H9 (cell line): ENCODE measurements around the gene ZNF783. TPM values are rescaled to one million over a fixed set of nuclear protein-coding genes. Genes with fewer than 3 reads are reported as not detected.
"Not testable (repeated sequence)": the region's sequence is repeated elsewhere in the genome, so short reads cannot be mapped to it uniquely, and the experiment has no call there.

ENCODE experiments used
- DNase-seq: peaks from one replicate; pipeline ENCODE4 v3.0.0-alpha.2; 2017
- H2AFZ ChIP-seq: one replicate; pipeline ENCODE4 v1.6.1; 2013; ENCODE audit warnings: mild to moderate bottlenecking, low read length, control low read depth, moderate library complexity
- H2AK5ac ChIP-seq: 2 replicates; pipeline ENCODE4 v1.6.1; 2013; ENCODE audit warnings: low read length, control low read depth, mixed read lengths; ENCODE audit not compliant: insufficient read length
- H2BK120ac ChIP-seq: one replicate; pipeline ENCODE4 v1.6.1; 2013; ENCODE audit warnings: low read depth, mild to moderate bottlenecking, low read length, control low read depth, inconsistent platforms; ENCODE audit not compliant: poor library complexity, severe bottlenecking
- H2BK12ac ChIP-seq: 2 replicates; pipeline ENCODE4 v1.6.1; 2013; ENCODE audit warnings: low read length, control low read depth, mixed read lengths, low read depth; ENCODE audit not compliant: insufficient read length
- H2BK15ac ChIP-seq: 2 replicates; pipeline ENCODE4 v1.6.1; 2013; ENCODE audit warnings: low read depth, low read length, control low read depth
- H2BK20ac ChIP-seq: one replicate; pipeline ENCODE4 v1.6.1; 2013; ENCODE audit warnings: low read depth, mild to moderate bottlenecking, low read length, control low read depth, inconsistent platforms; ENCODE audit not compliant: poor library complexity, severe bottlenecking
- H2BK5ac ChIP-seq: 2 replicates; pipeline ENCODE4 v1.6.1; 2013; ENCODE audit warnings: low read length, control low read depth, mixed read lengths; ENCODE audit not compliant: insufficient read length
- H3K14ac ChIP-seq: 2 replicates; pipeline ENCODE4 v1.6.1; 2013; ENCODE audit warnings: low read length, control low read depth; ENCODE audit not compliant: insufficient read depth
- H3K18ac ChIP-seq: 2 replicates; pipeline ENCODE4 v1.6.1; 2013; ENCODE audit warnings: low read depth, mild to moderate bottlenecking, mixed read lengths, low read length, control low read depth; ENCODE audit not compliant: insufficient read length
- H3K23ac ChIP-seq: 2 replicates; pipeline ENCODE4 v1.6.1; 2013; ENCODE audit warnings: low read length, control low read depth, mixed read lengths, low read depth; ENCODE audit not compliant: insufficient read length
- H3K23me2 ChIP-seq: 2 replicates; pipeline ENCODE4 v1.6.1; 2013; ENCODE audit warnings: low read depth, mild to moderate bottlenecking, mixed read lengths, low read length, control low read depth; ENCODE audit not compliant: insufficient read length, poor library complexity, severe bottlenecking
- H3K27ac ChIP-seq: 2 replicates; pipeline ENCODE4 v1.5.1; 2013; ENCODE audit warnings: low read length, control low read depth, mixed read lengths, low read depth; ENCODE audit not compliant: insufficient read length
- H3K27me3 ChIP-seq: 2 replicates; pipeline ENCODE4 v1.6.1; 2013; ENCODE audit warnings: low read length, control low read depth, inconsistent platforms; ENCODE audit not compliant: insufficient read depth
- H3K4ac ChIP-seq: 2 replicates; pipeline ENCODE4 v1.6.1; 2013; ENCODE audit warnings: low read depth, mild to moderate bottlenecking, control low read depth, inconsistent platforms, low read length, moderate library complexity
- H3K4me1 ChIP-seq: 2 replicates; pipeline ENCODE4 v1.6.1; 2013; ENCODE audit warnings: low read length, control low read depth, inconsistent platforms; ENCODE audit not compliant: insufficient read depth
- H3K4me2 ChIP-seq: 2 replicates; pipeline ENCODE4 v1.6.1; 2013; ENCODE audit warnings: low read length, control low read depth, mixed read lengths; ENCODE audit not compliant: insufficient read length, insufficient read depth
- H3K56ac ChIP-seq: 2 replicates; pipeline ENCODE4 v1.6.1; 2013; ENCODE audit warnings: low read depth, mild to moderate bottlenecking, mixed read lengths, low read length, control low read depth; ENCODE audit not compliant: insufficient read length
- H3K79me1 ChIP-seq: 2 replicates; pipeline ENCODE4 v1.6.1; 2013; ENCODE audit warnings: low read depth, mild to moderate bottlenecking, moderate library complexity, low read length, control low read depth, inconsistent platforms; ENCODE audit not compliant: insufficient read depth, poor library complexity, severe bottlenecking
- H3K79me2 ChIP-seq: 2 replicates; pipeline ENCODE4 v1.6.1; 2013; ENCODE audit warnings: low read length, control low read depth, inconsistent platforms; ENCODE audit not compliant: insufficient read depth
- H3K9ac ChIP-seq: 2 replicates; pipeline ENCODE4 v1.6.1; 2013; ENCODE audit warnings: low read length, control low read depth, mixed read lengths; ENCODE audit not compliant: insufficient read length; ENCODE audit errors: extremely low read depth
- H3K9me3 ChIP-seq: one replicate; pipeline ENCODE4 v1.6.1; 2013; ENCODE audit warnings: low read depth, low read length, inconsistent platforms; ENCODE audit not compliant: control insufficient read depth
- H3T11ph ChIP-seq: one replicate; pipeline ENCODE4 v1.6.1; 2013; ENCODE audit warnings: mild to moderate bottlenecking, low read length, control low read depth, inconsistent platforms
- H4K20me1 ChIP-seq: one replicate; pipeline ENCODE4 v1.6.1; 2013; ENCODE audit not compliant: control insufficient read depth, insufficient read length, insufficient read depth
- H4K5ac ChIP-seq: 2 replicates; pipeline ENCODE4 v1.6.1; 2013; ENCODE audit warnings: low read depth, mild to moderate bottlenecking, mixed read lengths, low read length, control low read depth; ENCODE audit not compliant: insufficient read length
- H4K8ac ChIP-seq: replicated peaks from 2 replicates; pipeline ENCODE4 v1.6.1; 2013; ENCODE audit warnings: low read length, control low read depth, mixed read lengths, low read depth; ENCODE audit not compliant: insufficient read length
- H4K91ac ChIP-seq: 2 replicates; pipeline ENCODE4 v1.6.1; 2013; ENCODE audit warnings: low read depth, mild to moderate bottlenecking, moderate library complexity, mixed read lengths, low read length, control low read depth; ENCODE audit not compliant: insufficient read length
- H3K27ac Mint-ChIP-seq, 3 experiments: 2 replicates in 2 of 3; 3 replicates in 1 of 3; pipeline ENCODE4 v1.8.0; 2020 to 2021; ENCODE audit warnings: mixed read lengths in 3 of 3, mild to moderate bottlenecking in 1 of 3, moderate library complexity in 1 of 3
- H3K27me3 Mint-ChIP-seq: 2 replicates; pipeline ENCODE4 v1.8.0; 2021; ENCODE audit warnings: low read depth, mild to moderate bottlenecking, moderate library complexity, mixed read lengths
- H3K36me3 Mint-ChIP-seq, 3 experiments: 2 replicates in 2 of 3; 3 replicates in 1 of 3; pipeline ENCODE4 v1.8.0; 2020 to 2021; ENCODE audit warnings: low read depth in 3 of 3, mixed read lengths in 3 of 3; ENCODE audit not compliant: insufficient read depth in 1 of 3
- H3K4me1 Mint-ChIP-seq, 2 experiments: 2 replicates each; pipeline ENCODE4 v1.8.0; 2020; ENCODE audit warnings: mixed read lengths in 2 of 2
- H3K4me3 Mint-ChIP-seq, 2 experiments: 2 replicates in 1 of 2; 3 replicates in 1 of 2; pipeline ENCODE4 v1.8.0; 2020 to 2021; ENCODE audit warnings: mild to moderate bottlenecking in 2 of 2, mixed read lengths in 2 of 2, moderate library complexity in 1 of 2
- H3K9me3 Mint-ChIP-seq, 2 experiments: 2 replicates in 1 of 2; 3 replicates in 1 of 2; pipeline ENCODE4 v1.8.0; 2020; ENCODE audit warnings: mild to moderate bottlenecking in 2 of 2, mixed read lengths in 2 of 2, moderate library complexity in 1 of 2
- CTCF ChIP-seq: fragments of 200-600 bp; sonication (generic); conservative IDR thresholded peaks from 3 replicates; pipeline ENCODE4 v1.8.0; 2021; ENCODE audit warnings: antibody characterized with exemption, mild to moderate bottlenecking
- WGBS: extraction: QIAGEN DNeasy Blood & Tissue Kit; methylation state at CpG from one replicate; pipeline ENCODE4 v1.1.7; 2013; ENCODE audit warnings: missing lambda C conversion rate, low lambda C conversion rate, mixed read lengths; ENCODE audit not compliant: insufficient read length; ENCODE audit errors: extremely low coverage; 5-methylcytosine and 5-hydroxymethylcytosine counted together
- total RNA-seq: library from RNA; stranded (reverse); gene quantifications from 2 replicates; pipeline ENCODE4 v1.2.1, GENCODE V29; 2021

The ZNF783 gene
- total RNA-seq, 1 experiment from 2014 or later, result 13.6 TPM

- H3K9me3 Mint-ChIP-seq, result no peaks in the 10 kb centered on the region
- H2BK20ac ChIP-seq, result no peak overlapping the region
- H3K36me3 Mint-ChIP-seq, result peaks cover 6 to 33% (median 30%) of the 10 kb centered on the region in 3 experiments; a peak in 6 of 7 replicates
- H4K91ac ChIP-seq, result no peak overlapping the region
- no peak overlapping the region for H3K18ac ChIP-seq
- H3K9me3 ChIP-seq, result no peaks in the 10 kb centered on the region
- no peaks in the 10 kb centered on the region for H3K23me2 ChIP-seq
- no peak for DNase-seq
- no peak overlapping the region for H3K27ac ChIP-seq
- H3K23ac ChIP-seq, result no peak overlapping the region
- no peaks in the 10 kb centered on the region for H4K20me1 ChIP-seq
- WGBS, result no CpG with 5 or more reads among the region's 22 CpGs
- H2AFZ ChIP-seq, result no peak overlapping the region
- no peak overlapping the region for H4K5ac ChIP-seq
- no peak overlapping the region for H2BK12ac ChIP-seq
- no peaks in the 10 kb centered on the region for H3K27me3 ChIP-seq
- no peak overlapping the region for H2BK15ac ChIP-seq
- TF ChIP-seq CTCF, result no peak
- no peak overlapping the region for H3K56ac ChIP-seq
- no peaks in the 10 kb centered on the region for H3K79me2 ChIP-seq
- no peak overlapping the region for H2BK5ac ChIP-seq
- no peak overlapping the region for H3K27ac Mint-ChIP-seq
- no peak overlapping the region for H4K8ac ChIP-seq
- no peaks in the 10 kb centered on the region for H3K4me1 ChIP-seq
- no peak overlapping the region for H3K14ac ChIP-seq
- H3K4me1 Mint-ChIP-seq, result no peaks in the 10 kb centered on the region
- no peak overlapping the region for H2AK5ac ChIP-seq
- no peak overlapping the region for H3K4ac ChIP-seq
- H3T11ph ChIP-seq, result no peak overlapping the region
- no peak overlapping the region for H3K4me3 Mint-ChIP-seq
- H3K9ac ChIP-seq, result no peak overlapping the region
- H3K4me2 ChIP-seq, result no peak overlapping the region
- no peaks in the 10 kb centered on the region for H3K79me1 ChIP-seq
- peaks cover 13% of the 10 kb centered on the region for H3K27me3 Mint-ChIP-seq
- no peak overlapping the region for H2BK120ac ChIP-seq
Observed at GRCh38 chr7:149225656-149226055, 36.3 kb upstream of the ZNF783 start.

- not testable (repeated sequence) for H4K91ac ChIP-seq, H3T11ph ChIP-seq, H2BK12ac ChIP-seq, H2BK20ac ChIP-seq, H3K9me3 ChIP-seq, H3K27me3 ChIP-seq, H3K9ac ChIP-seq, DNase-seq, H3K4me1 ChIP-seq, H3K79me2 ChIP-seq, H3K79me1 ChIP-seq, H3K9me3 Mint-ChIP-seq, H2BK15ac ChIP-seq, H2BK120ac ChIP-seq, H2BK5ac ChIP-seq, H4K5ac ChIP-seq, H3K23ac ChIP-seq, H3K4me1 Mint-ChIP-seq, H3K18ac ChIP-seq, H3K23me2 ChIP-seq, H3K27ac ChIP-seq, H2AFZ ChIP-seq, H3K4ac ChIP-seq, H3K14ac ChIP-seq, H4K8ac ChIP-seq, H3K56ac ChIP-seq, H3K4me3 Mint-ChIP-seq, H3K4me2 ChIP-seq, H2AK5ac ChIP-seq, H4K20me1 ChIP-seq
- Mint-ChIP-seq H3K27me3 (peaks cover 13% of the 10 kb centered on the region), H3K27ac (peak overlapping the region in 1 of 3 experiments; percentile 42; a peak in 1 of 7 replicates), H3K36me3 (peaks cover 1 to 27% (median 24%) of the 10 kb centered on the region in 3 experiments; a peak in 5 of 7 replicates)
- no CpG with 5 or more reads among the region's 17 CpGs for WGBS
Observed at GRCh38 chr7:149226366-149226765, 35.6 kb upstream of the ZNF783 start.
